HG03342 (cell line): Measurements from ENCODE around the gene OSER1.

ENCODE experiments used
- ATAC-seq: cut with Tn5 transposase; IDR thresholded peaks from one replicate; pipeline ENCODE4 v1.9.1; 2021; ENCODE audit warnings: mild to moderate bottlenecking, moderate library complexity; ENCODE audit not compliant: unreplicated experiment

OSER1 gene

GRCh38 chr20:44180814-44181213 is 29.8 kb downstream of the OSER1 start:
- no peak for ATAC-seq

- no peak for ATAC-seq
Measured at GRCh38 chr20:44176833-44177534, 33.6 kb downstream of the OSER1 start.

DNA sequence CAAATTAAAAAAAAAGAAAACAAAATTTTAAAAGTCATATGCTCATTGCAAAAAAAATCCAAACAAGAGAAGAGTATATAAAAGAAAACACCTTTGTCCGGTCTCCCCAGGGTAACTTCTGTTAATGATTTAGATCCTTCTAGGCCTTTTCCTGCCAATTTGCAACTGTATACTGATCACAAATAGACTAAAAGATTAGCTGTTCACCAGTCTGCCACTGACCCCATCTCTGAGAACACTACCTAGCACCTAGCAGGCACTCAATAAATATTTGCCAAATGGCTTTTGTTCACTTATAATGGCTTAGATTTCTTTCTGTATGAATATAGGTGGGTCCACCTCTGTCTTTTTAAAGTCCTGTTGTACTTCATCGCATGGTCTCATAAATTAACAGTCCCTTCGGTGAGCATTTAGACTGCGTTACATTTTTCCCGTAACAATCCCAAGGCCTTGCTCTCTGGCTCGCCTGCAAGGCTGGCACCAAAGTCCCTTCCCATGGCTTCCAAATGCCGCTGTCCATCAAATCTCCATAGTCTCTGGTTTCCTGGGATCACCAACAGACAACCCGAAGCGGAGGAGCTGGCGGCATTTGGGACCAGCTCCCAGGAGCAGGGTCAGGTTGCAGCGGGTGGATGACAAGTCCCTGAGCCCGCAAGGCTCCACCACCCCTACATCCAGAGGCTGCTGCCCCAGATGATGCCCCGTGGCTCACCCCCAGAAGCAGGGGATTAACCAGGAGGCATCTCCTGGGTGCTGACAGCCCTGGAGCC is 35.4 kb downstream of the OSER1 start:
- ATAC-seq: no peak

GRCh38 chr20:44173846-44174245 is 36.7 kb downstream of the OSER1 start:
- no peak for ATAC-seq

- ATAC-seq: no peak
Measured at GRCh38 chr20:44173116-44173515, 37.5 kb downstream of the OSER1 start.

DNA sequence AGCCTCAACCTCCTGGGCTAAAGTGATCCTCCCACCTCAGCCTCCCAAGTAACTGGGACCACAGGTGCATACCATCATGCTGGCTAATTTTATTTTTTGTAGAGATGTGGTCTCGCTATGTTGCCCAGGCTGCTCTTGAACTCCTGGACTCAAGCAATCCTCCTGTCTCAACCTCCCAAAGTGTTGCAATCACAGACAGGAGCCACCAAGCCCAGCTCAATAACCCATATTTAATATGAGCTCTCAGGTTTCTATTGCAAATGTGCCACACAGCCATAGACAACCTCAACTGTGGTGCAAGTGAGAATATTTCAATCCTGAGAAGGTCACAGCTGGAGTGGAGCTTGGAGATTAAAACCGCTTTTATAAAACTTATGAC is 38.0 kb downstream of the OSER1 start:
- ATAC-seq: no peak

GRCh38 chr20:44171775-44172571 is 38.6 kb downstream of the OSER1 start:
- no peak for ATAC-seq

DNA sequence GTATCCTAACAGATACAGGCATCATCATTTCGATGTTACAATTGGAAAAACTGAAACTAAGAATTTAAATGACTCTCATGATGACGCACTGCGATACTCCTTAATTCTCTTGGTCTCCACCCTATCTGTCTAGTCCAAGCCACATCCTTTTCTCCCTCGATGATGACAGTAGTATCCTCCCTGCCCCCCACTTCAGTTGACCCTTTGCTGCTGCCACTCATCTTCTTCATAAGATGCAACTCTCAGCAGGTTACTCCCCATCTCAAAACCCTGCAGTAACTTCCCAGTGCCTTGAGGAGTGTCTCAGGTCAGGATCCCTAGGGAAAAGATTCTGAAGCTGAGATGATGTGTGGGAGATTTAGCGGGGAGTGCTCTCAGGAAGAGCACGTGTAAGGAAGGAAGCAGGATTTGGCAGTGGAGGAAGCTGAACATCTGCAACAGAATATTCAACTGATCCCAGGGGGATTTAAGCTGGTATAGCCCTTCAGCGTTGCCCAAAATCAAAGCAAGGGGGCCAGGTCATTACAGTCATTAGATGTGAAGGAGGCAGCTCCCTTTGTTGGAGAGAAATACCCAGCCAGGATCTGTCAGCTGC is 39.7 kb downstream of the OSER1 start:
- no peak for ATAC-seq

DNA sequence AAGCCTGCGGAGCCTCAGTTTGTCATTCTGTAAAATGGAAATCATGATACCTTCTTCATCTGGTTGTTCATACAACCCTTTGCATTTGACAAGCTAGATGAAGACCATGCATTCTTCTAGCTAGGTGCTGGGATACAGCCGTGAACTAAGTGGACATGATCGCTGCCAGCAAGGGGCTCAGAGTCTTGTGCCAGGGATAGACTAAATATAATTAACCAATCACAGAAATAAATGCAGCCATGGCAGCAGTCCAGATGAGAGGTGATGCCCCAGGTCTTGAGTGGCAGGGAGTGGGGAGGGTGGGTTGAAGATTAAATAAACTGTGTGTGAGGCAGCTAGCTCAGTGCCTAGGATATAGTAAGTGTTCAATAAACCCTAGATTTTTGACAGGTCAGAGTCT is 42.8 kb downstream of the OSER1 start:
- ATAC-seq: no peak

GRCh38 chr20:44166477-44166876 is 44.1 kb downstream of the OSER1 start:
- no peak for ATAC-seq

- no peak for ATAC-seq
Measured at GRCh38 chr20:44166008-44166407, 44.6 kb downstream of the OSER1 start.

GRCh38 chr20:44160133-44160532 is 50.4 kb downstream of the OSER1 start:
- ATAC-seq: no peak

- no peak for ATAC-seq
Measured at GRCh38 chr20:44159711-44160110, 50.9 kb downstream of the OSER1 start.

- no peak for ATAC-seq
Measured at GRCh38 chr20:44159125-44159524, 51.4 kb downstream of the OSER1 start.

DNA sequence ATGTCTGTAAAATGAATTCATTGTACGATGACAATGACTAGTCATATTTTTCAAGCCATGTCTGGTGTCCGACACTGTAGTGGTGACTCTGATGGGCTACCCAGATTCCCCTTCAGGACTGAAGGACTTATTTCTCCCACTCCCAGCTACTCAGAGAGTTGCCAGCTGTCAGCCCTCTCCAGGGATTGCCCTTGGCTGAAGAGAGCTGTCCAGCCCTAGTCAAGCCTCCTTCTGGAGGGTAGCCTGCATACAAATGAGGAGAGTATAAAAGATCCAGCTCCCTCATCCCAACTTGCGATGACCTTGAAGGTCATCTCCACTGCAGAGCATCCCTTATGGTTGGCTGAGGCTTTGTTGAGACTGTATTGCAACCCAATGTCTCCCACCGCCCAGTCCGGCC is 53.5 kb downstream of the OSER1 start:
- ATAC-seq: no peak

DNA sequence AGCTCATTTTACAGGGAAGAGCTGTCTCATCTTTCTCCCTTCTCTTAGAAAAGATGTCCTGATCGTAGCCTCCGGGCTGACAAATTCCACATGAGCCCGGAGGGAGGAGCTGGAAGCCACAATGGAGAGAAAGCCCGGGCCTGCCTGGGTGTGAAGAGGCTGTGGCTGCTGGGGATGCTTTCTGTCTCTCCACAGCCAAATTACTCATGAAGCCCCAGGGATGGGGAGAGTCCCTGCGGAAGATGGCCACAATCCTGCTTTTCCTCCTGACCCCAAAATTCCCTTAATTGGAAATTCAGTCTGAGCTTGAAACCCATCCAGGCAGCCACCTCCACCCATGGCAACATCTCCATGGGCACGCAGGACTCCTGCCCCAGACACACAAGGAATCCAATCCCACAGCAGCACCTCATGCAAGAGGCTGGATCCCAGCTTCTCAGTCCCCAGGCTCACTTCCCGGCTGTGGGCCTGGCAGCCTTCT is 56.0 kb downstream of the OSER1 start:
- ATAC-seq: no peak

DNA sequence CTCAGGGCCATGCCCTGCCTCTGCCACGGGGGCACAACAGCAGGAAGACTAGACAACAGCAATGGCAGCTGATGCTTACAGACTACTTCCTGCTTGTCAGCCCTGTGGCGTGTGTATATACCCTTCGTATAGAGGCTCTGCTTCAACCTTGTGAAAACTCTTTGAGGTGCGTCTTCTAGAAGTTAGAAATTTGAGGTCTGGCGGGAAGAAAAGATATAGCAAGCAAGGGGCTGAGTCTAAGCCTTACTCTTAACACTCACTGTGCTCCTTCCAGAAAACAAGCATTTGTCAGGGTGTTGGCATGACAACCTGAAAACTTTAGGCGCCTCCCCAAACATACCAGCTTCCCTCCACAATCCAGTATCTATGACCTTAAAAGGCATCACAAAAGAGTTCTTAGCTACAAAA is 56.9 kb downstream of the OSER1 start:
- ATAC-seq: no peak

DNA sequence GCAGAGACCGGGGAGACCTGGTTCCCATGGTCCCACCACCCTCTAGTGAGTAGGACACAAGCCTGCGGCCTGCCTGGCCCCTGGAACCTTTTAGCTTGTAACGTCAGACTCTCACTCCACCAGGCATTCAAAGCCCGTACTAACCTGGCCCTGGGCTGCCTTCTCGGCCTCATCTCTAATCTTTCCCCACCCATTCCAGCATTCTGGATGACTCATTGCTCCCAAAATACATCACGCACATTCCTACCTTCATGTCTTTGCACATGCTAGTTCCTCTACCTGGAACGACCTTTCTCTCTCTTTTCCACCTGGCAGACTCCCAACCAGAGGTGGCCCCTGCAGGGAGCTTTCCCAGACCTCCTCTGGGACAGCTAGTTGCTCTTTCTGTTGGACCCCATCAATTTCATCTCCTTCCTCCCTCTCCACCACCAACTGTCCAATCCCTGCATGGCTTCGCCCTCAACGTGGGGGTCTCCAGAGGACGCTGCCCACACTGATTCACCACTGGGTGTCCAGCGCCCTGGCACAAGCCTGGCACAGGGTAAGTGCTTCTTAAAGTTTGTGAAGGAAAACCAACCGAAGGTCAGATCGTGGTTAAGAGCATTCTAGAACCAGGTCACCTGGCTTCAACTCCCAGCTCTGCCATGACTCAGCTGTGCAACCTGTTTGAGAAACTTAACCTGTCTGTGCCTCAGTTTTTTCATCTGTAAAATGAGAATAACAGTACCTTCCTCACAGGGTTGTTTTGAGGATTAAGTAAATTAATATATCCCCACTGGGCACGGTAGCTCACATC is 58.8 kb downstream of the OSER1 start:
- no peak for ATAC-seq

DNA sequence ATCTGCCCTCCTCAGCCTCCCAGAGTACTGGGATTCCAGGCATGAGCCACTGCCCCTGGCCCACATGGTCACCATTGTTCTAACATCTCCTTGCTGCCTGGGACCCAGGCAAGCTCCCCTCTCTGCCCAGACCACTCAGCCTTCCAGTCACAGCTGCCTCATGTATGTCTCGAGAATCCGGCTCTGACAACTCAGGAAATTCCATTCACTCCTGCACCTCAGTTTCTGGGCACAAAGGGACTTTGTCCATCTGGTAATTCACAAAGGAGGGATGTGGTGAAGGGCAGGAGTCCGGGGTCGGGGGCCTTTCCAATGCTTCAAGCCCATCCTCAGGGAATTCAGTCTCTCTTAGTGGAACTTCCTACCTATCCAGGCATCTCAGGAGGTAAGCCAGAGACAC is 64.3 kb downstream of the OSER1 start:
- no peak for ATAC-seq
